ENCODE measurements around the gene ENOX1.

Gene ENOX1

DNA sequence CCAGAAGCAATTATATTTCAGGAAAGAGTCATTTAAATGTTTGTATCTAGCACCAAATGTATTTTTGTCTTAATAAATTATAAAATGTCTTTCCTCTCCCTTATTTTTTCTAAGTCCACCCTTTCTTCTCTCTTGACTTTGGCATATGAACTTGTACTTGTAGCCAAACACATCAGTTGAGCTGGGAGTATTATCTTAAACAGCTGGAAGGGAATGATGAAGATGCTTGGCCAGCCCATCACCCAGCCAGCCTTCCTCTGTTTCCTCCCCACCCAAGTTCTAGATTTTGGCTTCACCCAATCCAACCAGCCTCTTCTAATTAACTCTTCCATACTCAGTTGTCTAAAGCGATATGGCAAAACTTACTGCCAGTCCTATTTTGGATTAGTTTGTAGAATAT is 272.5 kb downstream of the ENOX1 start:
- H3K27me3 ChIP-seq (ENCODE audit: insufficient read depth, low read length): 0 out of 2 replicates have a peak, but pooled peaks cover 5% of the 10 kb centered on the region
- H3K79me2 ChIP-seq (ENCODE audit: insufficient read depth, low read length): no peaks in the 10 kb centered on the region
- no peak overlapping the region for H3K4me2 ChIP-seq (ENCODE audit: low read length)
- H3K4me3 ChIP-seq (ENCODE audit: low read depth, low read length, poor library complexity, severe bottlenecking): no peak overlapping the region
- H3K36me3 ChIP-seq (ENCODE audit: insufficient read depth, low read length): no peaks in the 10 kb centered on the region
- H3F3A ChIP-seq (ENCODE audit: insufficient read depth, low read length): no peaks in the 10 kb centered on the region
- TF ChIP-seq, protein P1, sequence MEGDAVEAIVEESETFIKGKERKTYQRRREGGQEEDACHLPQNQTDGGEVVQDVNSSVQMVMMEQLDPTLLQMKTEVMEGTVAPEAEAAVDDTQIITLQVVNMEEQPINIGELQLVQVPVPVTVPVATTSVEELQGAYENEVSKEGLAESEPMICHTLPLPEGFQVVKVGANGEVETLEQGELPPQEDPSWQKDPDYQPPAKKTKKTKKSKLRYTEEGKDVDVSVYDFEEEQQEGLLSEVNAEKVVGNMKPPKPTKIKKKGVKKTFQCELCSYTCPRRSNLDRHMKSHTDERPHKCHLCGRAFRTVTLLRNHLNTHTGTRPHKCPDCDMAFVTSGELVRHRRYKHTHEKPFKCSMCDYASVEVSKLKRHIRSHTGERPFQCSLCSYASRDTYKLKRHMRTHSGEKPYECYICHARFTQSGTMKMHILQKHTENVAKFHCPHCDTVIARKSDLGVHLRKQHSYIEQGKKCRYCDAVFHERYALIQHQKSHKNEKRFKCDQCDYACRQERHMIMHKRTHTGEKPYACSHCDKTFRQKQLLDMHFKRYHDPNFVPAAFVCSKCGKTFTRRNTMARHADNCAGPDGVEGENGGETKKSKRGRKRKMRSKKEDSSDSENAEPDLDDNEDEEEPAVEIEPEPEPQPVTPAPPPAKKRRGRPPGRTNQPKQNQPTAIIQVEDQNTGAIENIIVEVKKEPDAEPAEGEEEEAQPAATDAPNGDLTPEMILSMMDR (IDR thresholded peaks at IDR 0.05; ENCODE audit: low read length): no peak
- no peaks in the 10 kb centered on the region for H3K9me2 ChIP-seq (ENCODE audit: low read depth, low read length)
- H3K27ac ChIP-seq (ENCODE audit: low read depth, low read length, poor library complexity, severe bottlenecking): no peak overlapping the region
- H3K9ac ChIP-seq (ENCODE audit: low read length): no peak overlapping the region
- H3K4me1 ChIP-seq (ENCODE audit: insufficient read depth, low read length, severe bottlenecking): no peaks in the 10 kb centered on the region
- H2AFZ ChIP-seq (ENCODE audit: low read length): no peak overlapping the region
- H4K20me1 ChIP-seq (ENCODE audit: insufficient read depth, low read length): no peaks in the 10 kb centered on the region
- no peaks in the 10 kb centered on the region for H3K9me3 ChIP-seq (ENCODE audit: low read length)

DNA sequence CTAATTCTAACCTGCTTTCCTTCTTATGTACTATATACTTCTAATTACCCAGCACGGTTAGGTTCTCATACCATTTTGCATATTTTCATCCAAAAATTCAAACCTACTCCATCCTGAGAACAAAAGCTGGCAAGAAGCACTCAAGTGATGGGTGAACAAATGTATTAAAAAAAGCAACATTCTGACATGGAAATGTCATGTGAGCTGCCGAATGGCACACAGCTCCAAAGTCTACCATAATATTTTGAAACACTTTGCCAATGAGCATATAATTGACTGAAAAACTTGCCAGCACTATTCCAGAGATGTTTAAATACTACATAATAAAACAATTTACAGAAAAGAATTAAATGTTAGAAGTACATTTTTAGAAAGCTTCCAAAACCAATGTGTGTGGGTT is 274.6 kb downstream of the ENOX1 start:
- Histone ChIP-seq H3K27me3 (ENCODE audit: insufficient read depth, low read length) (0 out of 2 replicates have a peak, but pooled peaks cover 5% of the 10 kb centered on the region), H3K9me2 (ENCODE audit: low read depth, low read length) (no peaks in the 10 kb centered on the region), H3K36me3 (ENCODE audit: insufficient read depth, low read length) (no peaks in the 10 kb centered on the region), H3K79me2 (ENCODE audit: insufficient read depth, low read length) (no peaks in the 10 kb centered on the region), H3K9ac (ENCODE audit: low read length) (no peak overlapping the region), H2AFZ (ENCODE audit: low read length) (no peak overlapping the region), H3K4me2 (ENCODE audit: low read length) (no peak overlapping the region), H3F3A (ENCODE audit: insufficient read depth, low read length) (no peaks in the 10 kb centered on the region), H3K9me3 (ENCODE audit: low read length) (no peaks in the 10 kb centered on the region), H4K20me1 (ENCODE audit: insufficient read depth, low read length) (no peaks in the 10 kb centered on the region), H3K27ac (ENCODE audit: low read depth, low read length, poor library complexity, severe bottlenecking) (no peak overlapping the region), H3K4me3 (ENCODE audit: low read depth, low read length, poor library complexity, severe bottlenecking) (no peak overlapping the region), H3K4me1 (ENCODE audit: insufficient read depth, low read length, severe bottlenecking) (no peaks in the 10 kb centered on the region)
- TF ChIP-seq EZH2 (IDR thresholded peaks at IDR 0.05; ENCODE audit: borderline replicate concordance, low read length): no peak
- TF ChIP-seq, protein P1 (IDR thresholded peaks at IDR 0.05; ENCODE audit: low read length): no peak

DNA sequence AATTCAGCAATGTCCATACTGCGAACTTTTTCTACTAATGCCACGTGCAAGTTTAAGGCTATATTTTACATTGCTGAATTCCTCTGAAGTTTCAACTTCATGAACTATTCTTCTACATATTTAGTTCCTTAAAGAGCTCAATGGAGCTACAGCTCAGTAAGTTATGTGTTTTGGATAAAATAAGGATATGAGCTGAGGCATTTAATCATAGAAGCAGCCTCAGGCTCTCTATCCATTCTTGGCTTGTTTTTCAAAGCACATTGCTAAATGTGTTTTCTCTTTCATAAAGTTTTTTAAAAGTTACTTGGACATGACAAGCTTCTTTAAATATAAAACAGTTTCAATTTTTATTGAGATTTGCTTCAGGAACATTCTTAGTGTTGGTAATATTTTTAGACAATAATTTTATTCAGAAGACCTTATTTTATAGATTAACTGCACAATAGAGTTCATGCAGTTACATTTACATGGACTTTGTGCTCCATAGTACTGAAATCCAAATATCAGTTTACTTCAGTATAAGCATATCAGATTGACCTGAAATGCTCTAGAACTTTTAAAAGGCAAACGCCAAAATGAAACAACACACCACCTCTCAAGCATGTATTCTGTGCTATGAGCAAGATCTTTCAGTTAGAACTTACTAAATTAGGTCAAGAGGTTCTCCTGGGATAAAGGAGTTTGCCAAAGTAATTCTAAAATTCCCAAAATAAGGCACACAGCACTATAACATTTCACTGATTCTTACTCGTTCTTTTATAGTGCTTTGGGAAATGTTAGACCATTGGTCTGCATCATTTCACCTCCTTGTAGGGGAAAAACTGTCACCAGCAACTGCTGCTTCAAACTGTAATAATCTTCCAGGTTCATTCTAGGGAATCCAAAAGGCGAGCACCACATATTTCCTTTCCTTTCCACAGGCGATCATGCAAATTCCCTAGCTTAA is 275.5 kb downstream of the ENOX1 start:
- no peak overlapping the region for H3K27ac ChIP-seq (ENCODE audit: low read depth, low read length, poor library complexity, severe bottlenecking)
- H3K36me3 ChIP-seq (ENCODE audit: insufficient read depth, low read length): no peaks in the 10 kb centered on the region
- H4K20me1 ChIP-seq (ENCODE audit: insufficient read depth, low read length): no peaks in the 10 kb centered on the region
- TF ChIP-seq EZH2 (IDR thresholded peaks at IDR 0.05; ENCODE audit: borderline replicate concordance, low read length): no peak
- TF ChIP-seq, protein P1 (IDR thresholded peaks at IDR 0.05; ENCODE audit: low read length): no peak
- no peak overlapping the region for H2AFZ ChIP-seq (ENCODE audit: low read length)
- 0 out of 2 replicates have a peak, but pooled peaks cover 5% of the 10 kb centered on the region for H3K27me3 ChIP-seq (ENCODE audit: insufficient read depth, low read length)
- H3K9me2 ChIP-seq (ENCODE audit: low read depth, low read length): no peaks in the 10 kb centered on the region
- H3K4me3 ChIP-seq (ENCODE audit: low read depth, low read length, poor library complexity, severe bottlenecking): no peak overlapping the region
- H3K4me2 ChIP-seq (ENCODE audit: low read length): no peak overlapping the region
- no peaks in the 10 kb centered on the region for H3K4me1 ChIP-seq (ENCODE audit: insufficient read depth, low read length, severe bottlenecking)
- H3K9me3 ChIP-seq (ENCODE audit: low read length): no peaks in the 10 kb centered on the region
- no peak overlapping the region for H3K9ac ChIP-seq (ENCODE audit: low read length)
- no peaks in the 10 kb centered on the region for H3F3A ChIP-seq (ENCODE audit: insufficient read depth, low read length)
- H3K79me2 ChIP-seq (ENCODE audit: insufficient read depth, low read length): no peaks in the 10 kb centered on the region

Measured in OCI-LY1 (cell line).